GM12891 (cell line): ENCODE measurements around the gene CMSS1.

Experiments
- DNase-seq: peaks from one replicate; pipeline ENCODE4 v3.0.0; 2011; ENCODE audit warnings: low spot score; ENCODE audit not compliant: insufficient read length
- FAIRE-seq: peaks from 2 replicates; lab custom pipeline; 2011; peaks lifted over from hg19 to GRCh38; lab: Jason Lieb, UNC
- PAX5 ChIP-seq: IDR thresholded peaks from 2 replicates; pipeline ENCODE4 v1.6.1; 2011; ENCODE audit warnings: low read length, moderate library complexity, mild to moderate bottlenecking; ENCODE audit not compliant: insufficient read depth, severe bottlenecking
- POLR2A ChIP-seq: IDR thresholded peaks from 2 replicates; pipeline ENCODE4 v1.6.1; 2011; ENCODE audit warnings: low read depth, low read length, control low read depth
- POLR2AphosphoS5 ChIP-seq: IDR thresholded peaks from 2 replicates; pipeline ENCODE4 v1.6.1; 2011; ENCODE audit warnings: low read depth, low read length, control low read depth
- POU2F2 ChIP-seq: IDR thresholded peaks from 2 replicates; pipeline ENCODE4 v1.6.1; 2011; ENCODE audit warnings: low read depth, mild to moderate bottlenecking, control low read depth, low read length, moderate library complexity
- SPI1 ChIP-seq: IDR thresholded peaks from 2 replicates; pipeline ENCODE4 v1.6.1; 2011; ENCODE audit warnings: low read depth, low read length, control low read depth
- TAF1 ChIP-seq: IDR thresholded peaks from 2 replicates; pipeline ENCODE4 v1.6.1; 2011; ENCODE audit warnings: low read depth, low read length, control low read depth

The CMSS1 gene

GRCh38 chr3:99971761-99972160 lies 154.1 kb downstream of the CMSS1 start:
- no peak for TF ChIP-seq TAF1
- TF ChIP-seq PAX5, result no peak
- no peak for TF ChIP-seq POLR2AphosphoS5
- no peak for TF ChIP-seq POU2F2
- TF ChIP-seq SPI1, result no peak
- TF ChIP-seq POLR2A, result no peak
- DNase-seq (no peak), FAIRE-seq (no peak)

GRCh38 chr3:99972380-99973104 lies 154.9 kb downstream of the CMSS1 start:
- DNase-seq, result no peak
- FAIRE-seq, result no peak
- TF ChIP-seq TAF1, result no peak
- no peak for TF ChIP-seq PAX5
- no peak for TF ChIP-seq POLR2AphosphoS5
- no peak for TF ChIP-seq SPI1
- no peak for TF ChIP-seq POU2F2
- TF ChIP-seq POLR2A, result no peak

- DNase-seq, result no peak
- no peak for FAIRE-seq
These were observed 157.3 kb downstream of the CMSS1 start for GRCh38 chr3:99974989-99975388.

DNA sequence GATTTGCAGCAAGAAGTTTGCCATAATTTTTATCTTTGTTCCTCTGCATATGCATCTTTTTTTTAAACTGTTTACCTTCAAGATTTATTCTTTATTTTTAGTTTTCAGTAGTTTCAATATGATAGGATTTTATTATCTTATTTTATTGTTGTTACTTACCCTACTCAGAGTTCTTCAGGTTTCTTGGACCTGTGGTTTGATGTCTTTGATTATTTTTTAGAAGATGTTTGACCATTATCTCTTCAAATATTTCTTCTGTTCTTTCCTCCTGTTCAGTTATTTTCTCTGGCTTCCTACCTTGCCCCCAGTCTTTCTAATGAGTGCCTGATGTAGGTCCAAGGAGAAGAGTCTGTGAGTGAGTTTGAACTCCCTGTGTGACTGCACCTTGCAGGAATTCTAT lies 158.9 kb downstream of the CMSS1 start:
- no peak for DNase-seq
- TF ChIP-seq SPI1, result no peak
- no peak for TF ChIP-seq POLR2AphosphoS5
- no peak for TF ChIP-seq TAF1
- no peak for FAIRE-seq

More at GRCh38 chr3:99974989-99975388, 157.3 kb downstream of the CMSS1 start:
- TF ChIP-seq POU2F2, result no peak
- no peak for TF ChIP-seq PAX5
- no peak for TF ChIP-seq POLR2A
- TF ChIP-seq SPI1, result no peak
- no peak for TF ChIP-seq TAF1
- TF ChIP-seq POLR2AphosphoS5, result no peak

- DNase-seq, result no peak
- no peak for TF ChIP-seq PAX5
- no peak for TF ChIP-seq SPI1
- no peak for TF ChIP-seq POLR2A
- no peak for TF ChIP-seq POLR2AphosphoS5
- no peak for TF ChIP-seq TAF1
- no peak for FAIRE-seq
These were observed 160.6 kb downstream of the CMSS1 start for GRCh38 chr3:99978221-99978620.

DNA sequence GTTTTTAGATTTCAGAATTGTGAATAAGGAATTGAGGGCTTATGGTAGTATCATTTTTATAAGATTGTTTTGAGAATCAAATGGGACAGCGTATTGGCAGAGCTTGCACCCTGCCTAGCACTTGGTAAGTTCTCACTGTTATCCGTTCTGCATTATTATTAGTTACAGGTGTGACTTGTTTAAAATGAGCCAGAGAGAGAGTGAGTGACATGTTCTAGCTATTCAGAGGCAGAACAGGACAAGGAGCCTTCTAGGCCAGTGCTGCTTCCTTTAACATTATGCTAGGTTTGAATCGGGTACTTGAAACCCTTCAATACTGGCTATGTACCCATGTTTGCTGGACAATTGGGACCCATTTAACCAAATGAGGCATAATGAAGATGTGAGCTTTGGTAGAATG lies 162.9 kb downstream of the CMSS1 start:
- TF ChIP-seq TAF1 (no peak), POLR2AphosphoS5 (no peak)
- FAIRE-seq (peak; percentile 66), DNase-seq (no peak)

DNA sequence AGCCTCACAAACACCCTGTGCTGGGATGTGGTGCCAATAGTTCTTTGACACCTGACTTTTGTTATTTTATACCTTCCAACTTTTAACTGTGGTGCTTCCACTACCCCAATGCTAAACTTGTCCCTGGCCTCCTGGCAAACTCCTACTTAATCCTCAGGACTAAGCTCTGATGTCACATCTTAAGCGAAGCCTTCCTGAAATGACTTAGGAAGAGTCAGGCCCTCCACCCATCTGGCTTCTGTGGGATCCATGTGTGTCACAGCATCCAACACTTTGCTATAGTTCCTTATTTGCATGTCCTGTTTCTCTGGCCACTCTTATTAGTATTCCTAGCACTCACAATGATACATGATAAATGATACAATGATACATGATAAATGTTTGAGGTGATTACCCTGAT lies 163.5 kb downstream of the CMSS1 start:
- DNase-seq (no peak), FAIRE-seq (peak; percentile 55)
- TF ChIP-seq SPI1 (no peak), POU2F2 (no peak), TAF1 (no peak), POLR2A (no peak), PAX5 (no peak), POLR2AphosphoS5 (no peak)

DNA sequence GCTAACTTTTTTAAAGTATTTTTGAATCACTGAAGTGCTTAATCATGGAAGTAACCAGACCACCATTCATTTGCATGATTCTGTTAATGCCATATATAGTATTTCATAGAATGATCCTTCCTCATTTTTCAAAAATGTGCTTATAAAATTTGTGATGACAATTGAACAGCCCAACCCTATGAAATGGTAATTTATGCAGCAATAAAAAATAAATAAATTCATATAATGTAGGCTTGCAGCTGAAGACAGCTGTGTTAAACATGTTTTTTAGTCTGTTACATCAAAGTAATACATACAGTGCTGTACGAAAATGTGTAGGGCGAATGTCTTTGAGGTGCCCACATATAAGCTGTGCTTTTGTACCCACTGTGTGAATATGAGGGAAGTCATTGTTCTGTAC lies 165.0 kb downstream of the CMSS1 start:
- DNase-seq, result no peak
- FAIRE-seq, result peak; percentile 28
- TF ChIP-seq POLR2AphosphoS5 (no peak), SPI1 (no peak), PAX5 (no peak), POLR2A (no peak), TAF1 (no peak), POU2F2 (no peak)

GRCh38 chr3:99984139-99984538 lies 166.5 kb downstream of the CMSS1 start:
- TF ChIP-seq POU2F2, result no peak
- FAIRE-seq, result no peak
- no peak for DNase-seq

GRCh38 chr3:99984668-99985067 lies 167.0 kb downstream of the CMSS1 start:
- TF ChIP-seq TAF1 (no peak), POLR2AphosphoS5 (no peak), POLR2A (no peak), PAX5 (no peak), POU2F2 (no peak), SPI1 (no peak)
- DNase-seq (no peak), FAIRE-seq (no peak)

DNA sequence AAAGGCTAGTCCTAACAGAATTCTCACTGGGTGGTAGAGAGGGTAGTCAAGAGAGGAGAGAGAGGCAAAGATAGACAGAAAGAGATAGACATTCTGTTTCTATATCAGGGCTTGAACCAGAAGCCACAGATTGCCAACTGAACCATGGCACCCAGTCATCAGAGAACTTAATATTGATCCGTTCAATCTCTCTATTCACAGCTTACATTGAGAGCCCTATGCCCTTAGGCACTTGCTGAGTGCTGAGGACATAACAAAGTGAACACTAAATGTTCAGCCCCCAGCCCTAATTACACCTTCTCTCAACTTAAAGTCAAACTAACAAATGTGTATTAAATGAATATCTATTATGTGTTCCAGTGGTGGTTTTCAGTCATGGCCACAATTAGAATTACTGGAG lies 172.5 kb downstream of the CMSS1 start:
- DNase-seq, result no peak
- FAIRE-seq, result no peak
- TF ChIP-seq TAF1 (no peak), POLR2A (no peak), POLR2AphosphoS5 (no peak), PAX5 (no peak), POU2F2 (no peak), SPI1 (no peak)
